NCI-H187 (cell line): ENCODE results near the gene OTUD5.
"Not testable (repeated sequence)": the region's sequence is repeated elsewhere in the genome, so short reads cannot be mapped to it uniquely, and the experiment has no call there.

Experiments used
- DNase-seq, 2 experiments: peaks; one replicate each; lab custom pipeline; 2025; lab: John Stamatoyannopoulos, UW

The OTUD5 gene

GRCh38 chrX:48890296-48890925, 67.0 kb downstream of the OTUD5 start:
- DNase-seq, result no peak

- DNase-seq, result not testable (repeated sequence)
Measured at GRCh38 chrX:48886586-48886985, 70.8 kb downstream of the OTUD5 start.

- no peak for DNase-seq
Measured at GRCh38 chrX:48883729-48884128, 73.7 kb downstream of the OTUD5 start.

DNA sequence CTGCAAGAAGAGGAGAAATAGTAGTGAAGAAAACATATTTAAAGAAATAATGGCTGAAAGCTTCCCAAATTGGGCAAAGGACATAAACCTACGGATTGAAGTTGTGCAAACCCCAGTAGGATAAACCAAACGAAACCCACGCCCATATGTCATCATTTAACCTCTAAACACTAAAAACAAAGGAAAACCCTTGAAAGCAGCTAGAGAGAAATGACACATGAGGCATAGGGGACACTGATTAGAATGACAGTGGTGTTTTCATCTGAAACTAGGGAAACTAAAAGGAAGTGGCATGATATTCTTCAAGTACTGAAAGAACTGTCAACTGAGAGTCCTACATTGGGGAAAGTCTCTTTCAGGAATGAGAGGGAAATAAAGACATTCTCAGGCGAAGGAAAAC, 80.5 kb downstream of the OTUD5 start:
- DNase-seq, result not testable (repeated sequence)
